ENCODE results near the gene SPZ1.
"Not testable (repeated sequence)": the region's sequence is repeated elsewhere in the genome, so short reads cannot be mapped to it uniquely, and the experiment has no call there.

SPZ1 gene

GRCh38 chr5:80341016-80341775, 21.4 kb downstream of the SPZ1 start:
- DNase-seq: no peak

GRCh38 chr5:80343067-80343466, 23.3 kb downstream of the SPZ1 start:
- DNase-seq: no peak

- peak; percentile 23 for DNase-seq
Measured at GRCh38 chr5:80346055-80346454, 26.3 kb downstream of the SPZ1 start.

- no peak for DNase-seq
Measured at GRCh38 chr5:80348171-80348570, 28.4 kb downstream of the SPZ1 start.

GRCh38 chr5:80351019-80351418, 31.2 kb downstream of the SPZ1 start:
- DNase-seq: not testable (repeated sequence)

- DNase-seq: no peak
Measured at GRCh38 chr5:80355686-80356085, 35.9 kb downstream of the SPZ1 start.

GRCh38 chr5:80357671-80358070, 37.9 kb downstream of the SPZ1 start:
- no peak for DNase-seq

GRCh38 chr5:80360914-80361444, 41.2 kb downstream of the SPZ1 start:
- no peak for DNase-seq

GRCh38 chr5:80364892-80365291, 45.1 kb downstream of the SPZ1 start:
- DNase-seq: no peak

- no peak for DNase-seq
Measured at GRCh38 chr5:80368661-80369480, 49.1 kb downstream of the SPZ1 start.

GRCh38 chr5:80369521-80369920, 49.7 kb downstream of the SPZ1 start:
- DNase-seq: peak; percentile 53

- DNase-seq: no peak
Measured at GRCh38 chr5:80370390-80370789, 50.6 kb downstream of the SPZ1 start.

All from COR-L47 (cell line).